SH-SY5Y (cell line): ENCODE measurements around the gene AHRR.

Experiments used
- GATA2 ChIP-seq: IDR thresholded peaks from 2 replicates; pipeline ENCODE4 v1.6.1; 2011; ENCODE audit warnings: mild to moderate bottlenecking, low read depth, low read length
- GATA3 ChIP-seq: IDR thresholded peaks from 2 replicates; pipeline ENCODE4 v1.6.1; 2011; ENCODE audit warnings: low read depth, mild to moderate bottlenecking, low read length, moderate library complexity

- no peak for TF ChIP-seq GATA3
- no peak for TF ChIP-seq GATA2
Measured at GRCh38 chr5:389197-389821, 67.8 kb downstream of the AHRR start.
